ENCODE data around the gene PLEKHA1.

Gene PLEKHA1

DNA sequence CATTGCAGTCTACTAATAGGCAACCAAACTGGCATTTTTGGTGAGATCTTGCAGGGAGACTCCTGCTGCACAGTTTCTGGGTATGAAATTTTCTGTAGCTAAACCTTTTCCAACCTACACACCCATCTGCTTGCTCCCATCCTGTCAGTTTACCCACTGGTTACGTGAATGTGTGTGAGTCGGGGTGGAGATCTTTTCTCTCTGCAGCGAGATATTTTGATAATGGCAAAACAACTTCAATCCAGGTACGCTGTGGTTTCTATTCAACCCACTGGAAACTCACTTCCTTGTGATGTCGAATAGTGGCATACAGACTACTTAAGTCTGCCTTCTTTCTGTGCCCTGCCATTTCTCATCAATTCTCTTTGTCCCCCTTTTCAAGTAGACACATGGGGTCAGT lies 4.5 kb downstream of the PLEKHA1 start:
- DNase-seq (ENCODE audit: low read depth in 2 of 2): no peak

DNA sequence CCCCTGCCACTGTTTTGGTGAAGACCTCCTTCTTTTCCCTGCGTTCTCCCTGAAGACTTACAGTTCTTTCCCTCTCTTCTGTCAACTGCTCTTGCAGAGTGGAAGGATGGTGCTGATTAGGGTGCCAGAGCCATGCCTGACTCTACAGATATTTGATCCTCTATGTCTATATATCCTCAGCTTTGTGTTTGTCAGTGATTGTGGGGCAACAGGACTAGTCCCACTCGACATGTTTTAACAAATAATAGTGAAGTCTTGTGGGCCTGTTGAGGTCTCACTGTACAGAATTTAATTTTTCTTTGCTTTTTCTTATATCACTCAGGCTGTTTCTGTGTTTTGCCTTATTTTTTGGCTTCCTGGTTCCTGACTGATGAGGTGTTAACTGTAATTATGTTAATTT lies 5.0 kb downstream of the PLEKHA1 start:
- no peak for DNase-seq (ENCODE audit: low read depth in 2 of 2)

DNA sequence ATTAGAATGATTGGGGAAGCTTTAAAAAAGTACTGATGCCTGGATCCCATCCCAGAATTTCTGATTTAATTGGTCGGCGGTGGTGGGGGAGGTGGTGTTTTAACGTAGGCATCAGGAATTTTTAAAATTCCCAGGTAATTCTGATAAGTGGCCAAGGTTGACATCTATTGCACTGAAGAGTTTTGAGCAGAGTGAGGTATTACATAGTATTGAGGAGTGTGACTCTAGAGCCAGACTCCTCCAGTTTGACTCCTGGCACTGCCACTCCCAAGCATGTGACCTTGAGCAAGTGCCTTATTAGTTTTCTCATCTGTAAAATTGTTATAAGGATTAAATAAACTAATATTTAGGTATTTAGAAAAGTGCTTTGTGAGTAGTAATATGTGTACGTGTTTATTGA lies 6.2 kb downstream of the PLEKHA1 start:
- no peak for DNase-seq (ENCODE audit: low read depth in 2 of 2)

DNA sequence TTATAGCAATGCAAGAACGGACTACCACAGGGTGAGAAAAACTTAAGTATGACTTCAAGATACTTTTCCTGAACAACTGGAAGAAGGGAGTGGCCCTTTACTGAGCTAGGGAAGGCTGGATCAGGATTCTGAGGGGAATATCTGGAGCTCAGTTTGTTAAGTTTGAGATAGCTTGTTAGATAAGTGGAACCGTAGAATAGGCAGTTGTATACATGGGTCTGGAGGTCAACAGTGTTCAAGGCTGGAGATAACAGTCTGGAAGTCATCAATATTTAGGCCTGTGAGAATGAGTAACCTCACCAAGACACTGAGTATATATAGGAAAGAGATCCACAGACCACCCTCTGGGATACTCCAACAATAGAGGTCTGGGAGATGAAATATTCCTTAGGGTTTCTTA lies 7.2 kb downstream of the PLEKHA1 start:
- DNase-seq (ENCODE audit: low read depth in 2 of 2): no peak

DNA sequence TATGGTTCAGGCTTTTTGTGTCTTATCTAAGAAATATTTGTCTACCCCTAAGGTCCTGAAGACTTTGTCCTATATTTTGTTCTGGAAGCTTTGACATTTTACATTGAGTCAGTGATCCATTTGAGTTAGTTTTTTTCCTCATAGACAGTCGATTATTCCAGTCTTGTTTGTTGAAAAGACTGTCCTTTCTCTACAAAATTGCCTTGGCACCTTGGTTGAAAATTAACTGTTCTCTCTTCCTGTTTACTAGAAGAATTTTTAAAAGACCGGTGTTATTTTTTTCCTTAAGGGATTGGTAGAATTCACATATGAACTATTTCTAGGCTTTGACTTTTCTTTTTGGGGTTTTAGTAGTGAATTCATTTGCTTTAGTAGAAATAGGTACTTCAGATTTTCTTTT lies 12.0 kb downstream of the PLEKHA1 start:
- DNase-seq (ENCODE audit: low read depth in 2 of 2): no peak

DNA sequence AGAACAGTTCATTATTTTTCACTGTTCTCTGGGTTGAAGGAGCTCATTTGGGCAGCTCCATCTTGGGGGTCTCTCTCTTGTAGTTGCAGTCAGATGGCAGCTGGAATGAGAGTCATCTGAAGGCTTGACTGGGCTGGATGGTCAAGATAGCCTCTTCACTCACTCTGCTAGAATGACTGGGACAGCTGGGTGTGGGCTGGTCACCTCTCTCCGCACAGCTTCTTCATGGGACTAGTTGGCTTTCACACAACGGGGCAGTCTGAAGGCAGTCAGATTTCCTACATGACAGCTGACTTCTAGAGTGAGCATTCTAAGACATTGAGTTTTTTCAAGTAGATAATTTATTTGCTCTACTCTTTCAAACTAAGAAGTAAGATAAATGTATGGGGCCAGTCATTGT lies 13.1 kb downstream of the PLEKHA1 start:
- no peak for DNase-seq (ENCODE audit: low read depth in 2 of 2)

DNA sequence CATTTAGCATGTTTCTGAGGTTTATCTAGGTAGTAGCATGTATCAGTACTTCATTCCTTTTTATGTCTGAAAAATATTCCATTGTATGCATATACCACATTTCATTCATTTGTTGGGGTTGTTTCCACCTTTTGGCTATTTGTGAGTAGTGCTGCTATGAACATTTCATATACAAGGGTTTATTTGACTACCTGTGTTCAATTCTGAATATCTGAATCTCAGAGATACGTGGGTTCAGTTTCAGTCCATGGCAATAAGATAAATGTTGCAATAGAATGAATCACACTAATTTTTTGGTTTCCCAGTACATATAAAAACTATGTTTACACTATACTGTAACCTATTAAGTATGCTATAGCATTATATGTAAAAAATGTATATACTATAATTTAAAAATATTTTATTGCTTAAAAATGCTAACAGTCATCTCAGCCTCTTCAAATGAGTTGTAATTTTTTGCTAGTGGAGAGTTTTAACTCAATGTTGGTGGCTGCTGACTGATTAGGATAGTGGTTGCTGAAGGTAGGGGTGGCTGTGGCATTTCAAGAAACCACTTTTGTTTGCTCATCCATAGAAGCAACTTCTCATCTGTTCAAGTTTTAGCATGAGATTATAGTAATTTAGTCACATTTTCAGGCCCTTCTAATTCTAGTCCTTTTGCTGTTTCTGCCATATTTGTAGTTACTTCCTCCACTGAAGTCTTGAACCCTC lies 13.9 kb downstream of the PLEKHA1 start:
- DNase-seq (ENCODE audit: low read depth in 2 of 2): no peak

DNA sequence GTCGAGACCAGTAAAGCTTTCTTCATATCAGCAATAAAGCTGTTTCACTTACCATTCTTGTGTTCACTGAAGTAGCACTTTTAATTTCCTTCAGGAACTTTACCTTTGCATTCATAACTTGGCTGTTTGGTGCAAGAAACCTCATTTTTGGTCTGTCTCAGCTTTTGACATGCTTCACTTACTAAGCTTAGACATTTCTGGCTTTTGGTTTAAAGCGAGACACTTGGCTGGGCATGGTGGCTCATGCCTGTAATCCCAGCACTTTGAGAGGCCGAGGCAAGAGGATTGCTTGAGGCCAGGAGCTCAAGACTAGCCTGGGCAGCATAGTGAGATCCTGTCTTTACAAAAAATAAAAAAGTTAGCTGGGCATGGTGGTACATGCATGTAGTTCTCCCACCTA lies 15.8 kb downstream of the PLEKHA1 start:
- DNase-seq (ENCODE audit: low read depth in 2 of 2): no peak

DNA sequence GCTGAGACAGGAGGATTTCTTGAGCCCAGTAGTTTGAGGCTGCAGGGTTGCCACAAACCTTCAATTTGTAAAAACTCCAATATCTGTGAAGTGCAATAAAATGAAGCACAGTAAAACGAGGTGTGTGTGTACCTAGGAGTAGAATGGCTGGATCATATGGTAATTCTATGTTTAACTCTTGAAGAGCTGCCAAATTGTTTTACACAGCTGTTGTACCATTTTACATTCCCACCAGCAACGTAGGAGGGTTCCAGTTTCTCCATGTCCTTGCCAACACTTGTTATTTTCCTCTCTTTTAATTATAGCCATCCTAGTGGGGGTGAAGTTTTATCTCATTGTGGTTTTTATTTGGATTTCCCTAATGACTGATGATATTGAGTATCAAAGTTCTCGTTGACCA lies 16.2 kb downstream of the PLEKHA1 start:
- no peak for DNase-seq (ENCODE audit: low read depth in 2 of 2)

DNA sequence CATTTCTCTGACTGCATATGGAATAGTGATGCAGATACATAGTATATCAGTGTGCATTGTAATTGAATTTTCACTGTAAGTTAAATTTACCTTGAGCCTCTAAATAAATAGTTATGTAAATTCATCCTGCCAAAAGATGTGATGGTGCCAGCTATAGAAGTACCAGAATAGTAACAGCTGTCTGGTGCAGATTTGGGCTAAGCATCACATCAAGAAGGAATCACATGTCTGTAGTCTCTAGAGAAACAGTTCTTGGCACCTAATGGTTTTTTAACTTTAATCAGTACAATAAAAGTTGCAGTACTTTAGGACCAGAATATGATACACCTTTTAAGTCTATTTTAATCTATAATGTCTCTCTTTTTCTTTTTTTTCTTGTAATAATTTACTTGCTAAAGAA lies 17.4 kb downstream of the PLEKHA1 start:
- no peak for DNase-seq (ENCODE audit: low read depth in 2 of 2)

DNA sequence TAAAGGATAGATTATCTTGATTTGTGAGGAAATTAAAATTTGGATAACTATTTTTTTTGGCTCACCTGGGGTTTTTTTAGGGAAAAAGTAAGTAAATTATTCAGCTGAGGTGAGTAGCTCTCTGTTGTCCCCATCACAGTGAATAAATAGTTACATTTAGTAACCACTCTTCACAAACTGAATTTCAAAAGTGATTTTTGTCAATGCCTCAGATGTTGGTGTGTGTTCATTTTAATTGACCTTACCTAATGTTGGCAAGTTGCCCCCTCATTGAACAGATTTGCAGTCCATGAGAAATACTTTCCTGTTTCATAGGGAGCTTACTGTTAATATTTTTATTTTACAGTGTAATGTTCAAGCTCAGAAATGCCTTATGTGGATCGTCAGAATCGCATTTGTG lies 18.3 kb downstream of the PLEKHA1 start:
- DNase-seq (ENCODE audit: low read depth in 2 of 2): no peak

DNA sequence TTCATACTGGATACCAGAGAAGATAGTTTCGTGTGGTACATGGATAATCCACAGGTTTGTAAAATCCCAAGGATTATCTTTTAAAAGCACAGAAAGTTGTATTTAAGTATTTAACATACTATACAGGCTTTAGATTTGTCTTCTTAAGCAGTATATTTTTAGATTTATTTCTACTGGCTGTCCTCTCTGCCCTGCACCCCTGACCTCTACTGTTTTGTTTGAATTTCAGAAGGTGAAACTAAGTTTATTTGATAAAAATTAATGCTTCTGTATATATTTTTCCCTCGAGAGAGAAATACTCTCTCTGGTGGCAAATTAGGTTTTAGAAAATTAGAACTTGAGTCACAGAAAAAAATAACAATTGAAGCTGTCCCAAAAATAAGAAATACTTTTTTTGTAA lies 18.8 kb downstream of the PLEKHA1 start:
- no peak for DNase-seq (ENCODE audit: low read depth in 2 of 2)

DNA sequence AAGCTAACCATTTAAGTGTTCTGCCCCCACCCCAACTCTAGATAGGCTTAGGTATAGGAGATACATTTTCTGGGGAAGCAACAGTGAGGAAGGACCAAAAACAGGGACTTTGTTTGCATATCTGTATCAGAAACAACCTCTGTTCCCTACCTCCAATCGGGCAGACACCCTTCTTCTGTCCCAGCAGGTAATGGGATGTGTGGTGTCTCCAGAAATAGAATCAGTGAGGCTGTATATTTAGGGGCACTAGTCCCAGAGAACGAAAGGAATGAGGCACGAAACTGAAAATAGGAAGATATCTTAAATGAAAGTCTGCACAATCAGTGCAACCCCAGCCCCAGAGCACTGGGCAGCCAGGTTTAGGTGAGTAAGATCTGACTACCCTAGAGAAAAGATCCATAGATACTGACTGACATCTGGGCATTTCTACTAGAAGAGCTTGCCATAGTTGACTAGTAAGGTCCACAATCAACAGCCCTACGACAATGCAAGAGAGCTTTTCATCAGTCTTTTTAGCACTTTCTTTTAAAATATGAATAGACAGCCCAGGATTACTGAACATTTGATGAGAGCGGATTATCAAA lies 28.1 kb downstream of the PLEKHA1 start:
- no peak for DNase-seq (ENCODE audit: low read depth in 2 of 2)

DNA sequence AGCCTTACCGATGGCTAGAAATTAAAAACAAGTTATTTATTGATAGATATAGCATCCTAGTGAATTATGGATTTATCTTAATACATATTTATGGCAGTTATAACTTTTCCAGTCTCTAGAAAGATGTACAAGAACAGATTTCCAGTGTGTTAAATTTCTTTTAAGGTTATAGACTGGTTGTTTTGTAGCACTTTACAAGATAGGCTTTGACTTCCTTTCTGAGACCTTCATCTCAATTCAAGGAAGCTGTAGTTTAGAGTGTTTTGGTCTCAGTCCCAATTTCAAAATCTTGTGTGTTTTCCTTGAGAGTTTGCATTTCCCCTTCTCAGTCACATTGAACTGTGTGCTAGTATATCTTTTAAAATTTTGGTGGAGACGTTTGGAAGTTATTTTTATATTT lies 30.1 kb downstream of the PLEKHA1 start:
- DNase-seq (ENCODE audit: low read depth in 2 of 2): no peak

DNA sequence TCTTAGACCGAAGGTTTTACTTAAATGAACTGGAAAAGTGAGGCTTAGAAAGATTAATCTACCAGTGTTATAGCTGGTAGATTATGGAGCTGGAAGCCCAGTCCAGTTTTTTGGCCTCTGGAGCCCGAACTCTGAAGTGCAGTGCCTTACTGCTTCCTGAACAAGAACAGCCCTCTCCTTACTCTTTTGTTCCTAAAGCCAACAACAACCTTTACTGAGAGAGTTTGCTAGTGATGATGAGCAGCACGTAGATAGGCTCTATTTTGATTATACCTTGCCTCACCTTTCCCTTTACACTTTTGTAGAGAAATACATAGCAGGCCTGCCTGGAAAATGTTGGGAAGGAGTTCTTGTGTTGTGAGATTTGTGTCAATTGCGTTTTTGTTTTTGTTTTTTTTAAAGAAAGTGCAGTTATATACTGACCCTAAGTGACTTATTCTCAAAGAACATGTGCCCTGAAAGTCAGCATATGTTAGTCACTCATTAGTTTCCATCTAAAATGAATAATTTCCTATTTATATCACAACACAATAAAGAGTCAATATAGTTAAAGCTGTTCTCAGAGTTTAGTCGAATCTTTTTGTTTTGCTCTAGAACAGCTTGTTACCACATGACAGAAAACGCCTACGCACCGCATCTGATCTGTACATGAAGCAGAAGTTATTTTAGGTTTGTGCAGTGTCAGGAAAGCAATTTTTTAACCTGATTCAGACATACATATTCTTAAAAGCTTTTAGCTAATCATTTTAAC lies 33.0 kb downstream of the PLEKHA1 start:
- peak; percentile 11 to 65 for DNase-seq (ENCODE audit: low read depth in 2 of 2)

DNA sequence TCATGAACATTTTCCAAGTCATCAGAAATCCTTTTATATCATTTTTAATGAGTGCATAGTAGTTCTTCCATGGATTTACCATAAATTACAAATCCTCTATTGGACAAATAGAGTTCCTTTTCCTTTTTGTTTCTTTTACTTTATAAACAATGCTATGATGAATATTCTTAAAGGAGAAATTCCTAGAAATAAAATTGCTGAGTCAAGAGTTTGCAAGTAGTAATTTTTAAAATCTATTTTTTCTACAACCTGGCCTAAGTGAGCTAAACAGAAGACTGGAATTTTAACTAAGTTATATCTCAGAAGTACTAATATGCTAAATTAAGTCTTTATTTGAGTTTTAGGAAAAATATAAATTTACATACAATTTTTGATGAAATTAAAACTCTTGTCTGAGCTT lies 38.8 kb downstream of the PLEKHA1 start:
- DNase-seq (ENCODE audit: low read depth in 2 of 2): no peak

DNA sequence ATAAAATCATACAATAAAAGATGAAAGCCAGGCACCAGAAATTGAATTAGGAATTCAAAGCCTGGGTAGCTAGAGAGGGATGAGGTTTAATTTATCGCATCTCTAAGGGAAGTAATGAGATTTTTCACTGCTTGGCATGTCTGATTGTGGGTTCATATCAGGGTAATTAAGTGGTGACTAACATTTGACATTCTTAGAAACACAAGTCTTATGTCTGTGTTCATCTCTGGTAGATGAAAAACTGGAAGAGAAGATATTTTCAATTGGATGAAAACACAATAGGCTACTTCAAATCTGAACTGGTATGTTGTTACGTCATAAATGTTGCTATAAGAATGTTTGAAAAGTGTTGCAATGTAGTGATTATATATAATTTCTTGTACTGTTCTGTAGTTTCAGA lies 43.2 kb downstream of the PLEKHA1 start:
- DNase-seq (ENCODE audit: low read depth in 2 of 2): no peak

DNA sequence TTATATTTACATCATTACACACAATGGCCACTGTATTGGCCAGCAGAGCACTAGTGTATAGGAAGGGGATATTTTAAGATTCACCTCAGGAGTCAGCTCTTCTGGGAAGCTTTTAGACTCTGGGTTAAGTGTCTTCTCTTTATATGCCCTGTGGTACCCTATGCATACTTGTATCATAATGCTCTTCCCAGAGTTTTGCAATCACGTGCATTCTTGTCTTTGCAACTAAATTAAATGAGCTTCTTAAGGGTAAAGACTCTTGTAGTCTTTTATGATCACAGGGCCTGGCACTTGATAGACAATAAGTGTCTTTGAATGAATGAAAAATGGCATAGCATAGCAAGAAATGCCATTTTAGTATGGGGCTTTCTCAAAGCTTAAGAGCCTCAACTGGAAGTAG lies 44.5 kb downstream of the PLEKHA1 start:
- DNase-seq (ENCODE audit: low read depth in 2 of 2): no peak

DNA sequence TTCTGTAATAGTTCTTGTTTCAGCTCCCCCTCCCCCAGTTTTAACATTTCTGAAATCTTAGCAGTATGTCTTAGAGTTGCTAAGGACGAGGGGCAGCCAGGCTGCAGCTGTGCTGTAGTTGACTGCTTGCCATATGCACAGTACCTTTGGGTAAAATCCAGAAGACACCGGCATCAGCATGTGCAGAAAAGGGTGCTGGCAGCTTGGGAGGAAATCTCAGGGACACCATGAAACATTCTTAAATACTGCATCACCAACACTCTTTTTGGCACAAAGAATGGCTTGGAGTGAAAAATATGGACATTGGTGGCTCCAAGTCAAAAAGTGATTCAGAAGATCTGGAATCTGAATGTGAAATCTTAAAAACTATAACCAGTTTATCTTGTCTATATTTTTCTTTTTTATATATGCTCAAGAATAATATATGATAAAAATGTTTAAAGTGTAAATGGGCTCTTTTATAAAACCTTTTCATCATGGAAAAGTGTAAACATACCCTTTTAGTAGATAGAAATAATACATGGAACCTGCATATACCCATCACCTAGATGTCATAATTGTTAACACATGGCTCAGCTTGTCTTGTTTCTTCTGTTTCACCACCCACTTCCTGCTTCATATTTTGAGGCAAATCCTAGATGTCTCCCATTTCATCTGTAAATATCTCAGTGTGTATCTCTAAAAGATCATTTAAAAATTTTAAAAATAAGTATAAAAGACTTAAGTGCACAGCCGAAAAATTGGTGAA lies 45.5 kb downstream of the PLEKHA1 start:
- DNase-seq (ENCODE audit: low read depth in 2 of 2): no peak

DNA sequence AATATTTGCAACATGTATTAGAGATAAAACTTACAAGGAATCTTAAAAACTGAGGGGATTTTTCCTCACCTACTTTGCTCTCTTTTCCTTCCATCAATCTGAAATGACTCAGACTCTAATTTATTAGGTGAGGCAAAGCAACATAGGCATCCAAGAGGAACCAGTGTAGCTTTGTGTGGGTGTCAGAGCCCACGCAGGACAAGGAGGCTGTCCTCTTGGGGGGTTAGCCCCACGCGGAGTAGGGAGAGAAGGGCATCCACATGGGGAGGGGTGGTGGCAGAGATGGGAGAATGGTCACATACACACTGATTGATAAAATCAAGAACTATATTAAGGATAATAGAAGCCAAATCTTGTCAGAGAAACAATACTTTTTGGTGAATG lies 46.1 kb downstream of the PLEKHA1 start:
- no peak for DNase-seq (ENCODE audit: low read depth in 2 of 2)

DNA sequence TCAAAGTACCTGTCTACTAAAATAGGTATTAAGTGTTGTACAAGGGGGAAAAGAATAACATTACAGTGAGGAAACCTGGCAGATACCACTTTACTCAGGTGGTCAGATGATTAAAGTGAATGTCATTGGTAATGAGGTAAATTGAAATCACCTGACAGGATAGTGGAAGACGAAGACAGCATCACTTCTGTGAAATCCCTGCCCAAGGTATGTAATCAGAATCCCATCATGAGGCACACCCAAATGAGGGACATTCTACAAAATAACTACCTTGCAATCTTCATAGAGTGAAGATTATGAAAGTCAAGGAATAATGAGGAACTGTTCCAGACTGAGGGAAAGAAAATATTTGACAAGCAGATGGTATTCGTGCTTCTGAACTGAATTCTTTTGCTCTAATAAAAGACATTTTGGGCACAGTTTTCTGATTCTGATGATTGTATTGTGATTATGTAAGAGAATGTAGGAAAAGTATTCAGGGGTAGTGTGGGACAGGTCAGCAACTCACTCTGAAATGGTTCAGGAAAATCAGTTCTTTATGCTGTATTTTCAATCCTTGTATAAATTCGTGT lies 46.6 kb downstream of the PLEKHA1 start:
- no peak for DNase-seq (ENCODE audit: low read depth in 2 of 2)

DNA sequence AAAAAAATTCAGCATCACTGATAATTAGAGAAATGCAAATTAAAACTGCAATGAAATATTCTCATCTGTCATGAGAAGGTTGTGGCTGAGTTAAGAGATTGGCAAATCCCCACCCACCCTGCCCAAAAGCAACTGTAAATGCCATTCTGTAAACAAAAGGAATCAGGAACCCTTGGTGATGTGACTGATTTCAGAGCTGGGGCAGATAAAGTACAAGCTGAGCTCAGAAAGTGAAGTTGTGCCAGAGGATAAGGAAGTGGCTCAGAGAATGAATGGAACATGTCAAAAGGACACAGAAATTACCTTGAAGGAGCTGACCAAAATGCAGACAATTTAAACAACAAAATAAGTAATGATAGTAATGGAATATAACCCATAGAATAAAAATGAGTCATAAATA lies 47.2 kb downstream of the PLEKHA1 start:
- no peak for DNase-seq (ENCODE audit: low read depth in 2 of 2)
